Measurements from ENCODE around the gene CACNA2D1.

CACNA2D1 gene

DNA sequence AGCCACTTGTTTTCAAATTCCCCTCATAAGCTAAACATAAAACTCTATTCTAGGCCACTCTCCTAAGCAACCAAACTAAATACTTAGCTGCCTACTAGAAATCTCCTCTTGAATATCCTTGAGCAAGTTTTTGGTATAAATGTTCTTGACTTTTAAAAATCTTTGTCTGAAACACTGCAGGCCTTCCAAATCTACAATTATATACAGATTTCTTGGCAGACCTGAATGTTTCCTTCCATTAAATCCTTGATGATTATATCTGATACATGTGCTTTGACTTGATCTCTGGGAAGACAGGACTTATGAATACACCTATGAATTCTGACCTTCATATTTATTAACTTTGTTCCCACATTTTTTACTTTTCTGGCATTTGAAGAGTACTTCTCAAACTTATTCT is 314.5 kb downstream of the CACNA2D1 start:
- H3K4me3 ChIP-seq (replicated peaks; ENCODE audit: low read depth, low read length): no peak overlapping the region
- no peak for DNase-seq (ENCODE audit: extremely low read depth, low read depth)
- TF ChIP-seq, protein P1, sequence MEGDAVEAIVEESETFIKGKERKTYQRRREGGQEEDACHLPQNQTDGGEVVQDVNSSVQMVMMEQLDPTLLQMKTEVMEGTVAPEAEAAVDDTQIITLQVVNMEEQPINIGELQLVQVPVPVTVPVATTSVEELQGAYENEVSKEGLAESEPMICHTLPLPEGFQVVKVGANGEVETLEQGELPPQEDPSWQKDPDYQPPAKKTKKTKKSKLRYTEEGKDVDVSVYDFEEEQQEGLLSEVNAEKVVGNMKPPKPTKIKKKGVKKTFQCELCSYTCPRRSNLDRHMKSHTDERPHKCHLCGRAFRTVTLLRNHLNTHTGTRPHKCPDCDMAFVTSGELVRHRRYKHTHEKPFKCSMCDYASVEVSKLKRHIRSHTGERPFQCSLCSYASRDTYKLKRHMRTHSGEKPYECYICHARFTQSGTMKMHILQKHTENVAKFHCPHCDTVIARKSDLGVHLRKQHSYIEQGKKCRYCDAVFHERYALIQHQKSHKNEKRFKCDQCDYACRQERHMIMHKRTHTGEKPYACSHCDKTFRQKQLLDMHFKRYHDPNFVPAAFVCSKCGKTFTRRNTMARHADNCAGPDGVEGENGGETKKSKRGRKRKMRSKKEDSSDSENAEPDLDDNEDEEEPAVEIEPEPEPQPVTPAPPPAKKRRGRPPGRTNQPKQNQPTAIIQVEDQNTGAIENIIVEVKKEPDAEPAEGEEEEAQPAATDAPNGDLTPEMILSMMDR (IDR thresholded peaks at IDR 0.05; ENCODE audit: low read depth, low read length, missing control alignments): no peak

DNA sequence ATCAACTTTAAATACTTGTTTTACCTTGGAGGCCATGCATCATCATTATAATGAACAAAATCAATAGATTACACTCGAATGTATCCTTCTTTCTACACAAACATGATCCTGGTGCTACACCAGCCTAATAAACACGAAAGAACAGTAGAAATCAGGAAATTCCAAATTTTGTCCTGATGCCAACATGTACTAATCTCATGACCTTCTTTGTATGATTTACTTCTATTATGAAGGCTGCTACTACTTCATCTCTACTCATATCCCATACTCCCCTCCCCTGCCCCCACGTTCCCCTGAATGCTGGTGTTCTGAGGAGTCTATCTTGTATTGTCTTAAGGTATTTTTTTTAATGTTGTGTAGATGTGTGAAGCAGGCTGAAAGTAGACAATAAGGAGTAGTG is 315.0 kb downstream of the CACNA2D1 start:
- DNase-seq (ENCODE audit: extremely low read depth, low read depth): no peak
- TF ChIP-seq, protein P1 (IDR thresholded peaks at IDR 0.05; ENCODE audit: low read depth, low read length, missing control alignments): no peak
- H3K4me3 ChIP-seq (replicated peaks; ENCODE audit: low read depth, low read length): no peak overlapping the region

DNA sequence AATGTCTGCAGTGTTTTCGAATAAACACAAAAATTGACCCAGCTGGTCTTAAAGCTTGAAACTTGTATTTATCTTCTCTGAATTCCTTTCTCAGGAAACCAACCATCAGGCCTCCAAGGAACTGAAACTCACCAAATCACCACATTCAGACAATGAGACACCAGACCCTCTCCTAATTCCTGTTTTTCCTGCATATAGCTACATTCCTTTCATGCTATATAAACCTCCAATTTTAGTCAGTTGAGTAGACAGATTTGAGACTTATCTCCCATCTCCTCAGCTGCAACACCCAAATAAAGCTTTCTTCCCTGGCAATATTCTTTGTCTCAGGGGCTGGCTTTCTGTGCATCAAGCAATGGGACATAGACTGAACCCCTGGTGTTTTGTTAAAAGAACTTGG is 317.0 kb downstream of the CACNA2D1 start:
- TF ChIP-seq, protein P1 (IDR thresholded peaks at IDR 0.05; ENCODE audit: low read depth, low read length, missing control alignments): no peak
- DNase-seq (ENCODE audit: extremely low read depth, low read depth): no peak
- no peak overlapping the region for H3K4me3 ChIP-seq (replicated peaks; ENCODE audit: low read depth, low read length)

GRCh38 chr7:82124445-82124844 is 319.1 kb downstream of the CACNA2D1 start:
- no peak overlapping the region for H3K4me3 ChIP-seq (replicated peaks; ENCODE audit: low read depth, low read length)
- TF ChIP-seq, protein P1 (IDR thresholded peaks at IDR 0.05; ENCODE audit: low read depth, low read length, missing control alignments): no peak
- DNase-seq (ENCODE audit: extremely low read depth, low read depth): no peak

DNA sequence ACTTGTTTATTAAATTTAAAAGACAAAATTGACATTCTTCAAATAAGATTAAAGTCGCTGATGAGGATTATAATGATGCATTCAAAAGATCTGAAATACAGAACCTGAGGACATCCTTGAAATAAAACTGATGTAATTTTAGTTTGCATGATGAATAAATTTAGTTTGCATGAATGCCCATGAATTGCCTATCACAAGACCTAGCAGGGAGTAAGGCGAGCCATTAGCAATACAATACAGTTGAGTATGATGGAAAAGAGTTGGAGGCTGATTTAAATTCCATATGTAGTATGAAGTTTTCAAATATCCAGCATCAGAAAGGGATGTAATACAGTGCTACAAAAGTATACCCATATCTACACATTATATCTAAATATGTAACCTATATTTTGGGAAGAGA is 321.3 kb downstream of the CACNA2D1 start:
- DNase-seq (ENCODE audit: extremely low read depth, low read depth): no peak
- H3K4me3 ChIP-seq (replicated peaks; ENCODE audit: low read depth, low read length): no peak overlapping the region
- TF ChIP-seq, protein P1 (IDR thresholded peaks at IDR 0.05; ENCODE audit: low read depth, low read length, missing control alignments): no peak

- TF ChIP-seq, protein P1 (IDR thresholded peaks at IDR 0.05; ENCODE audit: low read depth, low read length, missing control alignments): no peak
- no peak overlapping the region for H3K4me3 ChIP-seq (replicated peaks; ENCODE audit: low read depth, low read length)
- DNase-seq (ENCODE audit: extremely low read depth, low read depth): no peak
Observed at GRCh38 chr7:82114237-82114636, 329.3 kb downstream of the CACNA2D1 start.

GRCh38 chr7:82110146-82110840 is 333.3 kb downstream of the CACNA2D1 start:
- no peak overlapping the region for H3K4me3 ChIP-seq (replicated peaks; ENCODE audit: low read depth, low read length)
- TF ChIP-seq, protein P1 (IDR thresholded peaks at IDR 0.05; ENCODE audit: low read depth, low read length, missing control alignments): no peak
- no peak for DNase-seq (ENCODE audit: extremely low read depth, low read depth)
